HUES6 (cell line): ENCODE data around the gene YIPF3.
"Not testable (repeated sequence)": the region's sequence is repeated elsewhere in the genome, so short reads cannot be mapped to it uniquely, and the experiment has no call there.

Source experiments
- H3K27ac ChIP-seq: 2 replicates; pipeline ENCODE4 v1.7.0; 2013; ENCODE audit warnings: low read depth, mild to moderate bottlenecking, low read length, inconsistent platforms
- H3K27me3 ChIP-seq: 2 replicates; pipeline ENCODE4 v1.6.1; 2013; ENCODE audit warnings: low read length; ENCODE audit not compliant: control insufficient read depth, insufficient read depth
- H3K36me3 ChIP-seq: 2 replicates; pipeline ENCODE4 v1.6.1; 2013; ENCODE audit warnings: low read length; ENCODE audit not compliant: control insufficient read depth, insufficient read depth
- H3K4me1 ChIP-seq: 2 replicates; pipeline ENCODE4 v1.6.1; 2013; ENCODE audit warnings: low read length; ENCODE audit not compliant: control insufficient read depth, insufficient read depth
- H3K4me3 ChIP-seq: 2 replicates; pipeline ENCODE4 v1.5.1; 2013; ENCODE audit warnings: low read depth, low read length
- H3K9ac ChIP-seq: one replicate; pipeline ENCODE4 v1.6.1; 2013; ENCODE audit warnings: mild to moderate bottlenecking, low read length
- H3K9me3 ChIP-seq: 2 replicates; pipeline ENCODE4 v1.6.1; 2013; ENCODE audit warnings: low read depth, low read length; ENCODE audit not compliant: control insufficient read depth, insufficient read depth

The YIPF3 gene

DNA sequence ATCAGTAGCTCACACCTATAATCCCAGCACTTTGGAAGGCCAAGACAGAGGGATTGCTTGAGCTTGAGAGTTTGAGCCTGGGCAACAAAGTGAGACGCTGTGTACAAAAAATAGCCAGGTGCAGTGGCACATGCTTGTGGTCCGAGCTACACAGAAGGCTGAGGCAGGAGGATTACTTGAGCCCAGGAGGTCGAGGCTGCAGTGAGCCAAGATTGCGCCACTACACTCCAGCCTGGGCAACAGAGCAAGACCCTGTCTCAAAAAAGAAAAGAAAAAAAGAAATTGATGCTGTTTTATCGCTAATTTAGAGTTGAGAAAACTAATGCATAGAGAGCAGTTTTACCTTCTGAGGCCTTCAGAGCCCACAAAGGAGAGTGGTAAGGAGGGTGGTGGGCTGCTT, 18.4 kb downstream of the YIPF3 start:
- H3K9ac ChIP-seq, H3K27ac ChIP-seq, H3K9me3 ChIP-seq, H3K27me3 ChIP-seq, H3K4me3 ChIP-seq: not testable (repeated sequence)
- Histone ChIP-seq H3K36me3 (peaks cover 62% of the 10 kb centered on the region), H3K4me1 (peaks cover 19% of the 10 kb centered on the region)

DNA sequence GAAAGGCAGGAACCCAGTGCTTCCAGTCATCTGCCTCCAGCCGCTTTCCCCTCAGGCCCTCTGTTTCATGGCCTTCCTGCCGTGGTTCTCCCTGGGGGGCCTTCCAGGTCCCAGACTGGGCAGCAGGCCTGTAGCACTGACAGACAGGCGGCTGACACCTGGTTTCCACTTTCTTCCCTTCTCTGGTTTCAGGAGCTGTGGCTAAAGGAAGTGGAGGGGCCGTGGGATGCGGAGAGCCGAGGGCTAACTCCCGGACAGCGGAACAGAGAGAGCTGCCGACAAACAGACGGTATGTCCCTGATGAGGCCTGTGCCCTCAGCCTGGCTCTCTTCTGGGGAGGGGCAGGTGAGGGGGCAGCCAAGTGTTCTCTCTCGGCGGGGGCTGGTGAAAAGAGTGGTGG, 19.0 kb downstream of the YIPF3 start:
- H3K27me3 ChIP-seq: no peaks in the 10 kb centered on the region
- H3K4me3 ChIP-seq: no peak overlapping the region
- H3K27ac ChIP-seq: no peak overlapping the region
- no peak overlapping the region for H3K9ac ChIP-seq
- peaks cover 56% of the 10 kb centered on the region for H3K36me3 ChIP-seq
- H3K4me1 ChIP-seq: peaks cover 20% of the 10 kb centered on the region
- no peaks in the 10 kb centered on the region for H3K9me3 ChIP-seq

GRCh38 chr6:43497129-43497396, 19.7 kb downstream of the YIPF3 start:
- no peak overlapping the region for H3K4me3 ChIP-seq
- H3K27me3 ChIP-seq: no peaks in the 10 kb centered on the region
- no peak overlapping the region for H3K9ac ChIP-seq
- peaks cover 27% of the 10 kb centered on the region for H3K4me1 ChIP-seq
- no peak overlapping the region for H3K27ac ChIP-seq
- peaks cover 49% of the 10 kb centered on the region for H3K36me3 ChIP-seq
- H3K9me3 ChIP-seq: no peaks in the 10 kb centered on the region

- no peak overlapping the region for H3K27ac ChIP-seq
- H3K9me3 ChIP-seq: no peaks in the 10 kb centered on the region
- H3K4me1 ChIP-seq: peaks cover 29% of the 10 kb centered on the region
- H3K27me3 ChIP-seq: no peaks in the 10 kb centered on the region
- H3K4me3 ChIP-seq: no peak overlapping the region; the same call in 1 of the 2 replicates
- H3K36me3 ChIP-seq: peaks cover 44% of the 10 kb centered on the region
- peak overlapping the region; percentile 29 for H3K9ac ChIP-seq
Observed at GRCh38 chr6:43496370-43497128, 20.2 kb downstream of the YIPF3 start.

DNA sequence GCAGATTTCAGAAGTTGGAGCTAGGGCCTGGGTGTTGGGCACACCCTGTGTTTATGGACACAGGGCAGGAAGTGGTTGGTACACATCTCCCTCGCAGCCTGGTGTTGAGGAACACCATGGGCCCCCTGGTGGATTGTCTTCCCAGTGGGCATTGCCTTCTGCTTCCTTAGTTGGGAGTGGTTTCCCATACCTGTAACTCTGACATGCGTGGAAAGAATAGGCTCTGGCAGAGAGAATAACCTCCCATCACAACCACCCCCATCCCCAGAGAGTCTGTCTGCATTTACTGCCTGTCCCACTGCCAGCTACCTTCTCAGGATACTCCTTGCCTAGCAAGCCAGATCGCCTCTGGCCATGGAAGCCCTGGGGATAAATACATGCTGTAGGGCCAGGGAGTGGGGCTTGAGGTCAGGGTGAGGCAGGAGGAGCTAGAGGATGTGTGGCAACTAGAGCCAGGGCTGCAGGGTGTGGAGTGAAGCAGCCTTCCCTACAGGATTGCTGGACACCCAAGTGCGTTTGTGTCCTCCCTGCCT, 21.3 kb downstream of the YIPF3 start:
- Histone ChIP-seq H3K4me1 (peaks cover 29% of the 10 kb centered on the region), H3K27ac (0 out of 2 replicates have a peak overlapping the region, but pooled peaks have one; percentile 2), H3K36me3 (peaks cover 33% of the 10 kb centered on the region), H3K9me3 (no peaks in the 10 kb centered on the region), H3K4me3 (no peak overlapping the region), H3K27me3 (no peaks in the 10 kb centered on the region), H3K9ac (peak overlapping the region; percentile 38)

DNA sequence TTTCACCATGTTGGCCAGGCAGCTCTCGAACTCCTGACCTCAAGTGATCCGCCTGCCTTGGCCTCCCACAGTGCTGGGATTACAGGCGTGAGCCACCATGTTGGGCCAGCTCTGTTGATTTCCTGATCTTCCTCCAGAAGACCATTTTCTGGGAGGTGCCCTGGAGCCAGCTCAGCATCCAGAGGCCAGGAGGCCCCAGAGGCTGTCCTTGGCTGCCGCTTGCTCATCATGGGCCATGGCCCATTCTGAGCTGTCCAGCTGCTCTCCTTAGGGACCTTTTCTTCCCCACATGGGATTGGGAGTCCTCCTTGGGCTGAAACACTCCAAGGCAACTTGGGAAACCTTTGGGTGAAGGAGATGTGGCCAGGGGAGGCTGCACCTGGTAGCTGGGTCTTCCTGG, 22.0 kb downstream of the YIPF3 start:
- H3K4me3 ChIP-seq: no peak overlapping the region
- H3K36me3 ChIP-seq: peaks cover 26% of the 10 kb centered on the region
- H3K27ac ChIP-seq: no peak overlapping the region
- no peaks in the 10 kb centered on the region for H3K27me3 ChIP-seq
- H3K9me3 ChIP-seq: no peaks in the 10 kb centered on the region
- no peak overlapping the region for H3K9ac ChIP-seq
- H3K4me1 ChIP-seq: peaks cover 29% of the 10 kb centered on the region

DNA sequence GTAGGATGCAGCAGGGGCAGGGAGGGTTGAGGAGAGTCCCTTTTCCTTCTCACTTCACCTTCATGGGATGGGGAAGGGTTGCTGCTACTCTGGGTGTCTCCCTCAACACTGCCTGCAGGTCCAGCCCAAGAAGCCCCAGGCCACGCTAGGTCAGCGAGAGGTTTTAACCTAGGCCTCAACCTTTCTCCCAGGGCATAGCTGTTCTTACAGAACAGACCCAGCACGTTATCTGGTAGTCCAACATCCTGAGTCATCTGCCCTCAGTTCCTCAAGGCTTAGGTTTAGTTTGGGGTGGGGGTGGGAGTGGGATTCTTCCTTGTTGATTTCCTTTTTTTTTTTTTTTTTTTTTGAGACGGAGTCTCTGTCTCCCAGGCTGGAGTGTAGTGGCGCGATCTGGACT, 22.4 kb downstream of the YIPF3 start:
- Histone ChIP-seq H3K4me1 (peaks cover 30% of the 10 kb centered on the region), H3K4me3 (no peak overlapping the region), H3K9ac (no peak overlapping the region), H3K27me3 (no peaks in the 10 kb centered on the region), H3K27ac (no peak overlapping the region), H3K9me3 (no peaks in the 10 kb centered on the region), H3K36me3 (peaks cover 22% of the 10 kb centered on the region)

- no peak overlapping the region for H3K9ac ChIP-seq
- no peak overlapping the region for H3K27ac ChIP-seq
- H3K9me3 ChIP-seq: no peaks in the 10 kb centered on the region
Observed at GRCh38 chr6:43493833-43494232, 22.9 kb downstream of the YIPF3 start.

DNA sequence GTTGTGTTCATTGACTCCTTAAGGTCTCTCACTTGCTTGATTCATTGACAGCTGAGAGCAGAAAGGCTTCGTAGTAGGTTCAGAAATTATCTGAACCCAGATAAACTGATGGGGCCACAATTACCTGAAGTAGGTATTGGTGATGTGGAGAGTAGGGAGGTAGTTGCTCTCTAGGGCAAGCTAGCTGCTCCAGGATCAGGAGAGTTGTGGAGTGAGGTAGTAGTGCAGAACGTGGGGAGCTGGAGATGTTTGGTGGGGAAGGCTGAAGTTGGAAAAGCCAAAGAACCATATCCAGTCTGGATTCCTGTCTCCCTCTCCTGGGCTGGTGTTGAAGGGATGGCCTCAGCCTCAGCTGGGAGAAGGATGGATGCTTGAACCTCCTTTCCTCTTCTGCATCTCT, 23.5 kb downstream of the YIPF3 start:
- H3K27ac ChIP-seq: no peak overlapping the region
- H3K27me3 ChIP-seq: no peaks in the 10 kb centered on the region
- H3K4me1 ChIP-seq: peaks cover 37% of the 10 kb centered on the region
- no peak overlapping the region for H3K4me3 ChIP-seq
- no peaks in the 10 kb centered on the region for H3K9me3 ChIP-seq
- no peak overlapping the region for H3K9ac ChIP-seq
- peaks cover 11% of the 10 kb centered on the region for H3K36me3 ChIP-seq

More at GRCh38 chr6:43493833-43494232, 22.9 kb downstream of the YIPF3 start:
- Histone ChIP-seq H3K27me3 (no peaks in the 10 kb centered on the region), H3K36me3 (peaks cover 17% of the 10 kb centered on the region), H3K4me3 (no peak overlapping the region), H3K4me1 (peaks cover 34% of the 10 kb centered on the region)

GRCh38 chr6:43492673-43493072, 24.1 kb downstream of the YIPF3 start:
- no peak overlapping the region for H3K27ac ChIP-seq
- peaks cover 37% of the 10 kb centered on the region for H3K4me1 ChIP-seq
- H3K9ac ChIP-seq: no peak overlapping the region

GRCh38 chr6:43491750-43492661, 24.7 kb downstream of the YIPF3 start:
- H3K4me1 ChIP-seq: peaks cover 37% of the 10 kb centered on the region
- no peaks in the 10 kb centered on the region for H3K27me3 ChIP-seq
- H3K4me3 ChIP-seq: no peak overlapping the region
- H3K27ac ChIP-seq: no peak overlapping the region
- no peak overlapping the region for H3K9ac ChIP-seq
- H3K9me3 ChIP-seq: no peaks in the 10 kb centered on the region
- H3K36me3 ChIP-seq: no peaks in the 10 kb centered on the region

More at GRCh38 chr6:43492673-43493072, 24.1 kb downstream of the YIPF3 start:
- Histone ChIP-seq H3K27me3 (no peaks in the 10 kb centered on the region), H3K4me3 (no peak overlapping the region), H3K36me3 (peaks cover 5% of the 10 kb centered on the region), H3K9me3 (no peaks in the 10 kb centered on the region)
